Panc1 (cell line): ENCODE measurements around the gene SH2D3C. TPM values are rescaled to one million over a fixed set of nuclear protein-coding genes. Genes with fewer than 3 reads are reported as not detected.

ENCODE experiments used
- ATAC-seq: fragments of 200-7000 bp; cut with Tn5 transposase; 2 replicates; pipeline ENCODE4 v1.9.1; 2020; ENCODE audit warnings: mild to moderate bottlenecking, moderate library complexity
- BruUV-seq: library from RNA; stranded (reverse); fragments of 400-500 nt; replicated peaks from 2 replicates; lab custom pipeline; 2021; lab: Mats Ljungman, UMichigan
- CTCF ChIA-PET: fragments of 300-600 bp; sonication (Branson Sonifier 250); formaldehyde crosslinking; loops from one replicate; lab custom pipeline; 2022; ENCODE audit warnings: antibody characterized with exemption; lab: Charles Lee
- POLR2A ChIA-PET: fragments of 300-600 bp; sonication (Branson Sonifier 250); formaldehyde crosslinking; loops from one replicate; lab custom pipeline; 2022; ENCODE audit warnings: antibody characterized with exemption; lab: Charles Lee
- DNase-seq: peaks from one replicate; pipeline ENCODE4 v3.0.0-alpha.2; 2010; ENCODE audit warnings: low read depth, low spot score
- H3K27ac ChIP-seq: 2 replicates; pipeline ENCODE4 v1.5.1; 2011; ENCODE audit warnings: mild to moderate bottlenecking, low read length, inconsistent platforms
- H3K27me3 ChIP-seq: fragments of 200-500 bp; sonication (Bioruptor generic); 2 replicates; pipeline ENCODE4 v1.6.0; 2014; ENCODE audit warnings: low read length, inconsistent platforms; ENCODE audit not compliant: control insufficient read depth, insufficient read depth
- H3K36me3 ChIP-seq: fragments of 200-500 bp; sonication (Bioruptor generic); 2 replicates; pipeline ENCODE4 v1.5.1; 2014; ENCODE audit warnings: inconsistent platforms, mild to moderate bottlenecking, low read length, moderate library complexity; ENCODE audit not compliant: control insufficient read depth, insufficient read depth
- H3K4me1 ChIP-seq: 2 replicates; pipeline ENCODE4 v1.5.1; 2011; ENCODE audit warnings: inconsistent platforms, mild to moderate bottlenecking, low read length, moderate library complexity; ENCODE audit not compliant: control insufficient read depth, insufficient read depth
- H3K4me3 ChIP-seq, 2 experiments: 2 replicates each; pipeline ENCODE4 v1.5.1; 2011 to 2012; ENCODE audit warnings: low read depth in 2 of 2, low read length in 2 of 2, mild to moderate bottlenecking in 2 of 2, inconsistent platforms in 1 of 2, moderate library complexity in 1 of 2
- H3K9me3 ChIP-seq: fragments of 200-500 bp; sonication (Bioruptor generic); 2 replicates; pipeline ENCODE4 v1.5.1; 2014; ENCODE audit warnings: low read depth, mild to moderate bottlenecking, inconsistent platforms, low read length, moderate library complexity; ENCODE audit not compliant: control insufficient read depth, insufficient read depth
- CTCF ChIP-seq: fragments of 450-650 bp; IDR thresholded peaks from 2 replicates; pipeline ENCODE4 v1.5.1; 2017; ENCODE audit warnings: mild to moderate bottlenecking
- POLR2AphosphoS5 ChIP-seq: IDR thresholded peaks from 2 replicates; pipeline ENCODE4 v1.6.1; 2012; ENCODE audit warnings: mild to moderate bottlenecking, low read depth, low read length, moderate library complexity
- REST ChIP-seq, 2 experiments: IDR thresholded peaks; 2 replicates each; pipeline ENCODE4 v1.6.1; 2011 to 2012; ENCODE audit warnings: low read depth in 2 of 2, control low read depth in 1 of 2, low read length in 1 of 2, mild to moderate bottlenecking in 1 of 2, moderate library complexity in 1 of 2; ENCODE audit not compliant: insufficient read depth in 1 of 2
- SIN3A ChIP-seq: IDR thresholded peaks from 2 replicates; pipeline ENCODE4 v1.6.1; 2012; ENCODE audit warnings: low read depth, mild to moderate bottlenecking, low read length, moderate library complexity, borderline replicate concordance; ENCODE audit not compliant: insufficient read depth
- TCF7L2 ChIP-seq: IDR thresholded peaks from 2 replicates; pipeline ENCODE4 v1.6.1; 2011; ENCODE audit warnings: mild to moderate bottlenecking, low read depth, low read length, inconsistent platforms
- in situ Hi-C: cut with HindIII; loops from 2 replicates; pipeline ENCODE4 v1.10.0; 2016; ENCODE audit warnings: low sequenced_read_pairs, low pct_unique_long_range_greater_than_20kb
- intact Hi-C: fragments of 100-400 bp; cut with micrococcal nuclease; formaldehyde crosslinking; loops from one replicate; pipeline ENCODE4 v1.10.0; 2022; ENCODE audit not compliant: unreplicated experiment
- total RNA-seq: library from RNA; stranded (reverse); gene quantifications from one replicate; pipeline ENCODE4 v1.2.1, GENCODE V29; 2021; ENCODE audit not compliant: unreplicated experiment

Gene SH2D3C
- total RNA-seq, 1 experiment from 2014 or later, result 0.49 TPM

- BruUV-seq, result no TSS peak
- TF ChIP-seq CTCF (no peak), REST (IDR thresholded peaks at IDR 0.05; ENCODE audit: insufficient read depth in 1 of 2, low read depth in 2 of 2, low read length in 1 of 2) (no peak), POLR2AphosphoS5 (no peak), SIN3A (no peak), TCF7L2 (no peak)
- H3K27ac ChIP-seq, result no peak overlapping the region
- in situ Hi-C loops, result no loop called here
- no peak overlapping the region for H3K4me3 ChIP-seq
- intact Hi-C loops, result no loop called here
- H3K36me3 ChIP-seq, result no peaks in the 10 kb centered on the region
- no peak for DNase-seq
- 0 out of 2 replicates have a peak, but pooled peaks have one; percentile 47 for ATAC-seq
- POLR2A ChIA-PET, result no interaction called here
- no peaks in the 10 kb centered on the region for H3K27me3 ChIP-seq
- CTCF ChIA-PET, result no interaction called here
- H3K4me1 ChIP-seq, result no peaks in the 10 kb centered on the region
- no peaks in the 10 kb centered on the region for H3K9me3 ChIP-seq
Observed at GRCh38 chr9:127761491-127761956, 16.9 kb downstream of the SH2D3C start.

GRCh38 chr9:127761061-127761460, 17.4 kb downstream of the SH2D3C start:
- no peak for ATAC-seq
- TF ChIP-seq POLR2AphosphoS5 (no peak), SIN3A (no peak), TCF7L2 (no peak)
- DNase-seq, result no peak
- ChIA-PET POLR2A (no interaction called here), CTCF (no interaction called here)
- no TSS peak for BruUV-seq
- no peaks in the 10 kb centered on the region for H3K27me3 ChIP-seq
- H3K9me3 ChIP-seq, result no peaks in the 10 kb centered on the region
- intact Hi-C loops (no loop called here), in situ Hi-C loops (no loop called here)
- H3K36me3 ChIP-seq, result no peaks in the 10 kb centered on the region
- H3K4me1 ChIP-seq, result no peaks in the 10 kb centered on the region
- H3K4me3 ChIP-seq, result no peak overlapping the region
- H3K27ac ChIP-seq, result no peak overlapping the region

GRCh38 chr9:127758843-127759242, 19.6 kb downstream of the SH2D3C start:
- ChIA-PET POLR2A (no interaction called here), CTCF (interaction anchor here (0.7 kb wide), 1 partner anchor 8 kb away, joined by 3 read pairs; no protein-coding TSS in a partner anchor)
- in situ Hi-C loops, result no loop called here
- Histone ChIP-seq H3K36me3 (no peaks in the 10 kb centered on the region), H3K9me3 (no peaks in the 10 kb centered on the region), H3K27ac (no peak overlapping the region), H3K4me1 (no peaks in the 10 kb centered on the region), H3K4me3 (no peak overlapping the region), H3K27me3 (peaks cover 2% of the 10 kb centered on the region; the same call in 1 of the 2 replicates)
- intact Hi-C loops, result no loop called here
- TF ChIP-seq REST (IDR thresholded peaks at IDR 0.05; ENCODE audit: insufficient read depth in 1 of 2, low read depth in 2 of 2, low read length in 1 of 2) (no peak), SIN3A (no peak), POLR2AphosphoS5 (no peak), CTCF (no peak), TCF7L2 (no peak)
- no peak for ATAC-seq
- no peak for DNase-seq
- no TSS peak for BruUV-seq
